Stimulated activated CD8-positive, alpha-beta memory T cell treated with anti-CD3 and anti-CD28 coated beads, Interleukin-2, amount 100 ng/mL, for 1 hour (primary cell): Measurements from ENCODE around the gene SPIRE1.

Source experiments
- DNase-seq, 2 donors: peaks; one replicate each; pipeline ENCODE4 v3.0.0-alpha.2; 2020; ENCODE audit warnings: low read depth in 2 of 2

SPIRE1 gene

DNA sequence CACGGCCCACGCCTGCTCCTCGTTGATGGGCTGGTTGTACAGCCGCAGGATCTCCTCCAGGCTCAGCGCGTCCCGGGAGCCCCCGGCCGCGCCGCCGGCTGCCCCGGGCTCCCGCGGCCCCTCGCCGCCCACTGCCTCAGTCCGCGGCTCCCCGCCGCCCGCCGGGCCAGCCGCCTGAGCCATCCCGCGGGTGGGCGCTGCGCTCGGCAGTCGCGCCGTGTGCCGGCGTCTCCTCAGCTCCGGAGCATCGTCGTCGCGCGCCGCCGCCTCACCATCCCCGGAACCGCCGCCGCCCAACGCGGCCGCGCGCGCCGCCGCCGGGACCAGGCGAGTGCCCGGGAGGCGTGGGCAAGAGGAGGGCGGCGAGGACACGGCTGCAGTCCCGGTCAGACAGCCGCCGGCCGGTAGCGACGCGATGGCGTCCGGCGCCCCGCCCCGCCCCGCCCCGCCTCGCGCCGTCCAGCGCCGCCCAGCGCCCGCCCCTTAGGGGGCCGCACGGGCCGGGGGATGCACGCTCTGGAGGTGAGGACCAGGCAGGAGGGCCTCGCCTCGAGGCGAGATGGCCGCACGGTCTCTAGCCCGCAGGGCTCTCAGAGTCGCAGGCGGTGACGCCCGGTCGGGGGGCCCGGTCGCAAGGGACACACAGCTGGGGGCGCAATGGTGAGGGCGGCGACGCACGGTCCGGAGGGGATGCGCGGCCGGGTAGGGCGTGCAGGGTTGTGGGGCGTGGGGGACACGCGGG, at the start of gene SPIRE1:
TSS of gene SPIRE1 (minus strand) at position 424 of the 742 bp plus-strand sequence. CDS start at position 183, 241 bp downstream.
- no peak for DNase-seq

DNA sequence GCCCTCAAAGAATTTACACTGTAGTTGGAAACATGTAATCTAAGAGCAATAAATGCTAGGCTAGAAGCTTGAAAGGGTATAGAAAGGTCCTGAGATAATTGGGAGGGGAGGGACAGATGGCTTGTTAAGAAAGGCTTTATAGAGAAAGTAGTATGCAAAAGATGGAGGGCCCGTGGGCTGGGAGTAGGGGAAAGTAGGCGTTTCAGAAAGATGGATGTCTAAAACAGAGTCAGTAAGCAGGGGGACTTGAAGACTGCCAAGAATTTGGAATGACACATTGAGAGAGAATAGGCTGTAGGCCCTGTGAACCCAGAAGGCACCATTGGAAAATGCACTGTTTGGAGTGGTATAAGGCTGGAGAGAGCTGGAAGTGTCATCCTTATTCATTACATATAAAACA, 45.8 kb upstream of the SPIRE1 start:
- DNase-seq, result no peak

DNA sequence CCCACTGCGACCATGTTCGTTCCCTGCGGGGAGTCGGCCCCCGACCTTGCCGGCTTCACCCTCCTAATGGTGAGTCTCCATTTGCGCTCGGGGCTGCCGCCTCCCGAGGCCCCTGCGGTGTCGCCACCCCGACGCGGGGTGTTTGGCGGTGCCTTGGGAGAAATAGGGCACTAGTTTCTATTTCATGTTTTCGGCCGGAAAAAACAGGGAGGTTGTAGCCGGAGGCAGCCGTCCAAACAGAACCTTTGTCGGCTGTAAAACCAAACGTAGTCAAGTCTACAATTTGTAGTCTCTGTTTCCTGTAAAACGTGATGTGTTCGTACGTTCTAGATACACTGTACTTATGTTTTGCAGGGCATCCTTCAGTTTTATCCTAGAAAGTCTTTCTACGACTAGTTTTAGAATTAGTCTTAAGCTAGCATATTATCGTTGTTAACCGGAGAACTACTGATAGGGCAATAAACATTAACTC, 45.2 kb upstream of the SPIRE1 start:
- DNase-seq, result no peak

DNA sequence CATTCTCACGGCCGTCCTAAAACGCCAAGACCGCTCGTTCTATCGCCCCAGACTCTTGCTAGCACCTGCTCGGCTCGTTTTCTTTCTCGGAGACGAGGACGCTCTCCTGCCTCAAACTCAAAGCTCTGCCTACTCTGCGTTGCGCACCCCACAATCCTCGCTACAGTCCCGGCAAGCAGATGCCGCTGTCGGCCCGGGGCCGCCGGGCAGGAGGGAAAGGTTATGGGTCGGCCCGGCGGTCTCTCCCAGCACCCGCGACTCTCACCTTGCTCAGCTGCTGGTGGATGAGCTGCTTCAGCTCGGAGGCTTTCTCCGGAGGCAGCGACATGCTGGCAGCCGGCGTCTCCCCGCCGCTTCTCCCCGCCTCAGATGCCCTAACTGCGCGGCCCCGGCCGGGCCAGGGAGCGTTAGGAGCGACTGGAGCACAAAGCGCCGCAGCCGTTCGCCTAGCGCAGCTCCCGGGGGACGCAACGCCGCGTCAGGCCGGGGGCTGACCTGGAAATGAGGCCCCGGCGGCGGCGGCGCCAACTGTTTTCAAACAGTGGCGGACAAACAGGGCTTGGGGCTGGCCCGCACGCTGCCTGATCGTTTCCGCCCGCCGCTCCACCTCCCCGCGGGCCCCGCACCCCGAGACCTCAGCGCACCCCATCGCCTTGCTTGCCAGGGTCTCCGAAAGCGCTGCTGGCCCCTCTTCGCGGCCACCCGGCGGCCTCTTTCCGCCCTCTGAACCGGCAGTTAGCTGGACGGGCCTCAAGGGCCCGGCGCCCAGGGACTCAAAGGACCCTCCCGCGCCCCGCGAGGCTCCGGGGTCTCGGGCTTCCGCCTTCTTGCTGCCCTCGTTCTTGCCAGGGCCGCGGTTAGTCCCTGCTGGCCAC, 44.6 kb upstream of the SPIRE1 start, which contains the start of the genes CEP76 and PSMG2:
TSS of gene CEP76 (minus strand) at position 503 of the 875 bp plus-strand sequence. CDS start at position 328, 175 bp downstream.
TSS of gene PSMG2 (plus strand) at position 822 of the 875 bp plus-strand sequence. CDS start 66 bp downstream, outside the sequence.
- DNase-seq, result peak; percentile 65 to 67

DNA sequence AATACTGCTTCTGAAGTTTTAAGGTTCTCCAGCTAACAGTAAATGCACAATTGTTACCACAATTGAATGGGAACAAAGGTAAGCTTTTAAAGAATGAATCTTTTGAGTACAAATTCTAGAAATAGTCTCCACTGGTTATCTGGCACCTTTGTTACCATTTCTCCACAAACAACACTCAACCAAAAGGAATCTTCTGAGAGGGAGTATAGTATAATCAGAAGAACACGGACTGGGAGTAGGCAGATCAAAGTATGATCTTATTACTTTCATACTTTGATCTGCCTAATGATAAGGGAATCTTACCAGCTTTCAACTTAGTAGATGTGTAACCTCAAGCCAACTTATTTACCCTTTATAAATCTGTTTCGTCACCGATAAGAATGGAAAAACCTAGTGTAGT, 43.3 kb upstream of the SPIRE1 start:
- no peak for DNase-seq

DNA sequence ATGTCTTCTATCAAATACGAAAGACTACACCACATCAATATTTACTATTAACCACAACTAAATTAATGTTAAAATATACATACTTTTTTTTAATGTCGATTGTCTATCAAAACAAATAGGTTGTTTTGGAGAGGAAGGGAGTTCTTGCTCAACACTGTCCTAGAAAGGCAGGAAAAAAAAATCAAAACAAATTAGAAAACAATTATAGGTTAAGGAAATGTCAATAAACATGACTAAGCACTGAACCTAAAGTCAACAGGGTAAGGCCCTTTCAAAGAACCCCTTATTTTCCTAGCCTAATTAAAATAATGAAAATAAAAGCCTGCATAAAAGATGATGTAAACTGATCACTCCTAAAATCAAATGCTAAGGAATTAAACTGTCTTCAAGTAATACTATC, 41.8 kb upstream of the SPIRE1 start:
- DNase-seq, result no peak

DNA sequence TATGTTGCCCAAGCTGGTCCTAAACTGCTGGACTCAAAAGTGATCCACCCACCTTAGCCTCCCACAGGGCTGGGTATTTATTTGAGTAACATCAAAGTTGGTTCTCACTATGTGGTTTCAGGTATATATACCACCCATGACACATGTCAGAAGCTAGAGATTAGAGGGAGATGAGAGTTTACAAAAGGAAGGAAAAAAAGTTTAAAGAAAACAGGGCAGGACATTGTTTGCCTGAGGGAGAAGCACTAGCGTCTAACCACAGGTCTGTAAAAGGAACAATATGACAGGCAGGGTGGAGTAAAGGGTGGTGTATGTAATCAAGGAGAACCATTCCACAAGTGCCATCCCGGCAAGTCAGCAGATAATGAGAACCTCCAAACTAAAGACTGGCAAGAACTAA, 36.1 kb upstream of the SPIRE1 start:
- DNase-seq, result no peak

DNA sequence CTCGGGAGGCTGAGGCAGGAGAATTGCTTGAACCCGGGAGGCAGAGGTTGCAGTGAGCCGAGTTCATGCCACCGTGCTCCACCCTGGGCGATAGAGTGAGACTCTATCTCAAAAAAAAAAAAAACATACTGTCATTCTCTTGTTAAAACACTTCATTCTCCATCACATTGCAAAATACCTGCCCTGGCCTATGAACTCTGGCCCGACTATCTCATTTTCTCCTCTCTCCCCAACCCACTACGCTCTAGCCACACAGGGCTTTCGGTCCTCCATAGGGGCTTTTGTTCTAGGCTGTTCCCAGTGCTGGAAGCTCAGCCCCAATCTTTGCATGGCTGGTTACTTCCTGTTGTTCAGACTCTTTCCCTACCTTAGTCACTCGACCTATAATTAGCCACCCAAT, 34.3 kb upstream of the SPIRE1 start:
- DNase-seq, result no peak

DNA sequence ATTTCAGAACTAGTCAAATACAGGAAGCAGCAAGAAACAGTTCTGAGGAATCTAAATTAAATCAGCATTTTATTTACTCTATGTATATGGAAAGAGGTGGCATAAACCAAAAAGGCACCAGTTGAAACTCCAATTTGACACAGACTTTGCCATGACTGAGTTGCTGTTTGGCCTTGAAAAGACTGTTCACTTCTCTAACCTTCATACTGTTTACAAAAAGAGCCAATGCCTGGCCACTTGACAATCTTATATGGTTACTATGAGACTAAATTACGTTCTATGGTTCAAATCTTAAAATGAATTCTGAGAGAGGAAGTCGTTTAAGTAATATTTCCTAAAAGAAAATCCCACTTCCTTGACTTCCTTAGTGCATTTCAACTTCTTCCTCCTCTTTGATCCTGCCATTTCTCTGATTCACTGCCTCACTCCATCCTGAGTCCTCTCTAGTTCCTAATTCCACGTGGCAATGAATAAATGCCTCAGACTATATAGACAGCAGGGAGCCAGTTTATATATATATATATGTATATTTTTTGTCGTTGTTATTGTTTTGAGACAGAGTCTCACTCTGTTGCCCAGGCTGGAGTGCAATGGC, 31.4 kb upstream of the SPIRE1 start:
- no peak for DNase-seq

DNA sequence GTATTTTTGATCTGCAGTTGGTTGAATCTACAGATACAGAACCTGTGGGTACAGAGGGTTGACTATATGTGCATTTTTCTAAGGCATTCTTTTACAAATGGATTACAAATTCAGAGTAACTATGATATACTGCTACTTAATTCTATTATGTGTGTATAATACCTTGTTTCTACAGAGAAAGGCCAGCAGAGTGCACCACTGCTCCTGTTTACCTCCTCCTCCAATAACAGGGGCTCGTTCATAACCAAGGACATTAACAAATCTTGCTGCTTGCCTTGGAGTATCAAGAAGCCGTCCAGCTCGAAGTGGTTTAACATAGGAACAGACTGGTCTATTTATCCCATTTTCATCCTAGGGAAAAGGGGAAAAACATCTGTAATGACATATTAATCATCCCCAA, 28.2 kb upstream of the SPIRE1 start:
- no peak for DNase-seq

DNA sequence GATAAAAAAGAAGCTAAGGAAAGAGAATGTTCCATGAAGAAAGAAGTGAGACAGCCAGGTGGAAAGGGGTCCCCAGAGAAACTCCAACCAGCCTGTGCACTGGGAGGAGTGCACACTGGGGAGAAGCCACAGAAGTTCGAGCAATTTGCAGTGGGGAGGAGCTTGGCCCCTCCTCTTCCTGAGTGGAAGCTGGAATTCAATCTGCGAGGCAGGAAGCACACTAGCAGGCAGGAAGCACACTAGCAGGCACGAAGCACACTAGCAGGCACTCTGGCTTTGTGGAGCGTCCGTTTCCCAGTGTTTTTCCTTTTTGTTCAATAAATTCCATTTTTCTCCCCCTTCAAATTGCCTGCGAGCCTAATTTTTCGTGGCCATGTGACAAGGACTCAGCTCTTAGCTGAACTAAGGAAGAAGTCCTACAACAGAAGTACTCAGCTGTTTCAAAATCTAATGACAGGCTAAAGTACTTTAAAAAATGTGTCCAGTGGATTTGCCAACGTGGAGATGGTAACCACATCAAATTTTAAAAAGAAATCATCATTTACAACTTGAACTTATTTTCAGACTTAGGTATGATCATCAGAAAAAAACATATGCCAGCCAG, 21.4 kb upstream of the SPIRE1 start:
- DNase-seq, result no peak

DNA sequence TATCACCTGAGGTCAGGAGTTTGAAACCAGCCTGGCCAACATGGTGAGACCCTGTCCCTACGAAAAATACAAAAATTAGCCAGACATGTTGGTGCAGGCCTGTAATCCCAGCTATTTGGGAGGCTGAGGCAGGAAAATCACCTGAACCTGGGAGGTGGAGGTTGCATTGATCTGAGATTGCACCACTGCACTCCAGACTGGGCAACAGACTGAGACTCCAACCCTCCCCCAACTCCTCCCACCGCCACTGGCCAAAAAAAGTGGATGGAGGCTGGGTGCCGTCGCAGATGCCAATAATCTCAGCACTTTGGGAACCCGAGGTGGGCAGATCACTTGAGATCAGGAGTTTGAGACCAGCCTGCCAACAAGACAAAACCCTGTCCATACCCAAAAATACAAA, 10.1 kb upstream of the SPIRE1 start:
- no peak for DNase-seq

DNA sequence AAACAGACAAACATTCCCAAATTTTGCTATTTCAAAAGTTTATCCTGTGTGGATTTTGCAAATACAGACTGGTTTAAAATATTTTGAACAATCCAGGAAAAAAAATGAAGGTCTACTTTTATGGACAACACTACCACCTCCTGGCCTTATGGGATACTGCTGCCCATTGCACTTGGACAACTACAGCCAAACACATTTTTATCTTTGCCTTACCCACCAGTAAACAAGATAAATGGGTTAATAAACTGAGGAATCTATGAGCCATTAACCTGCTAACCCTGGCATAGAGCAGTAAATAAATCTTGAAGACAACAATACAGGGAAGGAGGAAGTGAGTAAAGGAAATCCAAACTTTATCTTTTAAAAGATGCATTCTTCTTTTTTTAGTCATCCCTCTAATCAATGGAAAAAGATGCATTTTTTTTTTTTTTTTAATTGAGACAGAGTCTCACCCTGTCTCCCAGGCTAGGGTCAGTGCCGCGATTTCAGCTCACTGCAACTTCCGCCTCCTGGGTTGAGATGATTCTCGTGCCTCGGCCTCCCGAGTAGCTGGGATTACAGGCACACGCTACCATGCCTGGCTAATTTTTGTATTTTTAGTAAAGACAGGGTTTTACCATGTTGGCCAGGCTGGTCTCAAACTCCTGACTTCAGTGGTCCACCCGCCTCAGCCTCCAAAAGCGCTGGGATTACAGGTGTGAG, 2.1 kb upstream of the SPIRE1 start:
- DNase-seq, result peak in 1 of 2 donors; percentile 10

DNA sequence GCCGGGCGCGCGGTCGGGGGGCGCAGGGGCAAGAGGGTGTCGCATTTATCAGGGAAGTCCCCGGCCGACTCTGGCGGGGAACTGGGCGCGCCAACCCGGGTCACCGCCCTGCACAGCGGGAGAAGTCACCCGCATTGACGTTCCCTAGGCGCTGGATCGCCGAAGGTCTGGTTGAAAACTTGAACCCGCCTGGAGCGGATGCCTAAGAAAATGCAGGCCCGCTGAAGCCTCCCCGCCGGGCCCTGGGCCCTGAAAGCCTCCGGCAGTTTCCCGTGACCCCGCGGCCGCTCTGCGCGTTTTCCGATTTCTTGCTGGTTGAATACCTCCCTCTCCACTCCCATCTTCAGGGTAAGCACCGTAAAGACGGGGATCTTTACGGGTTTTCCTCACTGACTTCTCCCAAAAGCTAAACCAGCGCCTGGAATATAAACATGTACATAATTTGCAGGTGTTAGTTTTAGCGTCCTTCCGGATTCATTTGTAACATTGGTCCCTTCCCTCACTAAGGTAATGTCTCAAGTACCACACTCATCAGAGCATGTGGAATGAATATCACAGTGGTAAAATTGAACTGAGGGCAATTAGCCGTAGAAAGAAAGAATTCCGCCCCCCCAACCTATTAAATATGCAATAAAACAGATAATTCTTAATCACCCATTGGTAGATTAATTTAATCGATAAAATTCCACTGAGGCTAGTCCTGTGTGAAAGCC, 675 bp upstream of the SPIRE1 start:
- DNase-seq, result no peak

DNA sequence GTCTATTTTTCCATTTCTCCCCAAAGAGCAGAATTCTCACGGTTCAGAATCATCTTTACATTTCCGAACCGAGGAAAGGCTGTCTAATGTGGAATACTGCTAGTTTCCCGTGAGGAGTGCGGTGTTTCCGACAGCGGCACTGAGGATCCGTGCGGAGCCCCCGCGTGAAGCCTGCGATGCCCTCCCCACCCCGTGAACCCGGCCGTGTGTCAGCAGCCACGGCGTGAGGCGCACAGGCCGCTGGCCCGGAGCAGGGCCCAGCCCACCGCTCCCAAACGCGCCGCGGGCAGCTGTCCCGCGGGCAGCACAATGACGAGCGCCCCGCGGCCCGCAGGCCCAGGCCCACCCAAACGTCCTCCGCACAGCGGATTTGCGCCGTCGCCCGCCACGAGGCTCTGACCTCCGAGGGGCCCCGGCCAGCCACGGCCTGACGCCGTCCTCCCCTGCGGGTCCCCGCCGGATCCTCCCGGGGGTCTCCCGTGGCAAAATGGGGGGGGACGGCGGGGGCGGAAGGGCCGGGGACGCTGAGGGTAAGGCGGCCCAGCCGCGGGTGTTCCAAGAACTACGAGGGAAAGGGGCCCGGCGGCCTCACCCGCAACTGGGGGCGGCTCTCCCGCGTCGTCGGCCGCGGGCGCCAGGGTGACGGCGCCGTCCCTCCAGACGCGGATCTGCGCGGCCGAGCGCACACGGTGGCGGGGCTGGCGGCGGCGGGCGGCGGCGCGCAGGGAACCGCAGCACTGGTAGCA, 796 bp downstream of the SPIRE1 start:
- DNase-seq, result no peak

DNA sequence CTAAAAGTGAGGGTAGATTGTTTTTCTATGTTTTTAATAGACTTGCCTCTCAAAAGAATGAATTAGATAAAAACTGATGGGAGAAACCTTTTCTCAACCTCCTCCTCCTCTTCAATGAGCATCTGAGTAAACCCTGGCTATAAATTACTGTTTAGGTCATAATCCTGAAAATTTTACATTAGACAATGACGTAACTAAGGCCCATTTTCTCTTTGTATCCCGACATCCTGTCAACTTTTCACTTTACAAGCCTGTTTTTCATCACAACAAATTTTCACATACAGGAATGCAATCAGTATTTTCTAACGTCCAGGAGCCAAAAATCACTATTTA, 1.3 kb downstream of the SPIRE1 start:
- DNase-seq, result no peak

DNA sequence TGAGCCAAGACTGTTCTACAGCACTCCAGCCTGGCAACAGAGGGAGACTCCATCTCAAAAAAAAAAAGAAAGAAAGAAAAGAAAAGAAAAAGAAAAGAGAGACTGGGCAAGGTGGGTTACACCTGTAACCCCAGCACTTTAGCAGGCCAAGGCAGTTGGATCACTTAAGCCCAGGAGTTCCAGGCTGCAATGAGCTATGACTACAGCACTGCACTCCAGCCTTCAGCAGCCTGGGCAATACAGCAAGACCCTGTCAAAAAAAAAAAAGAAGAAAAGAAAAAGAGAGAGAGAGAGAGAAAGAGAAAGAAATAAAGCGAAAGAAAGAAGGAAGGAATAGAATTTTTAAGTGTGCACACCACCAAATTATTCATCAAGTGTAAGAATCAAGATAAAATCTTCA, 2.9 kb downstream of the SPIRE1 start:
- no peak for DNase-seq

DNA sequence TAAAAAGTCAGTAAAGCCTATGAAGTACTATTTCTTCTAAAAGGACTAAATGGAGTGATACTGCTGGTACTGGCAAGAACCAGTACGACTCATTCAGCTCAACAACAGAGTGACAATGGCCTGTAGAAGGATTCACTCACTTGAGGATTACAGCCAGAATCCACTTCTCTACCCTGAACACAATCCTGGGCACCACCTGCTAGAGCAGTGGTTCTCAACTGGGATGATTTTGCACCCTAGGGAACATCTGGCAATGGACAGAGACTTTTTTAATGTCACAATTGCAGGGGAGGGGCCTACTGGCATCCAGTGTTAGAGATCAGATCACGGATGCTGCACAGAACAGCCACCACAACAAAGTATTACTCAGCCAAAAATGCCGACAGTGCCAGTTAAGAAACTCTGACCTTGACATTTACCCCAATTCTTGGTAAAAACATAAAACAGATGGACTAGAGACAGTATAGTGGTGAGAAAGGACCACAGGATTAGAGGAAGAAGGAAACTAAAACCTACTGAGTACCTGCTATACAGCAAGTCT, 5.0 kb downstream of the SPIRE1 start:
- DNase-seq, result no peak

DNA sequence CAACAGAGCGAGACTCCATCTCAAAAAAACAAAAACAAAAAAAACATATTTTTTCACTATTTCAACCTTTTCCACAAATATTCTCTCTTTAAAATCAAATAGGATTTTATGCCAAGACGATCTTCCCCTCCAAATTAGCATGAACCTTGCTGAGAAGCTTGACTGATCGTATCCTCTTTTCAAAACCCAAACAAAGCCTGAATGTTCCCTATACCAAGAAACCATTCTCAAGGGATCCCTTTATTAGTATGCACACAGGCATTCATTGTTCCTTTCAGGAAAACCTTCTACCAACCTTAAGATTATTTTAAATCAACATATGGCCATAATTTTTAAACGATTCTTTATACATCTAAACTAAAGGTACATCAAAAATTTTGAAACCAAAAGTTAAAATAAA, 6.3 kb downstream of the SPIRE1 start:
- DNase-seq, result no peak

DNA sequence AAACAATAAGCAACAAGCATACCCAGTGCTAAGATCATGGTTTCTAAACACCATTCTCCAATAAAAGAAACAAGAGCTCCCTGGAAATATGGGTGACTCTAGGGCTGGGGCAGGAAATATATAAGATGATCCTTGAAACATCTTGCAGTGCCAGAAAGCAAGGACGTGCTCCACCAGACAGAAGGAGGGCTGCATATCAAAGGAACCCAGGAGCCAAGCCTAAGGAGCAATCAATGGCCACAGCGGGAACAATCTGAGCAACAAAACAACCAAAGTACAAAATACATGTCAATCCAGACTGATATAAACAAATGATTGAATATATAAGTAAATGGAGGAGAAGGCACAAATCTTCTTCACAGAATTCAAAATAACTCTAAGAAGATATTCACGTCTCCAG, 10.1 kb downstream of the SPIRE1 start:
- no peak for DNase-seq
